OCI-LY7 (cell line): Measurements from ENCODE around the gene ST6GALNAC2. TPM values are rescaled to one million over a fixed set of nuclear protein-coding genes. Genes with fewer than 3 reads are reported as not detected.
"Not testable (repeated sequence)": the region's sequence is repeated elsewhere in the genome, so short reads cannot be mapped to it uniquely, and the experiment has no call there.

Experiments
- BruUV-seq: library from RNA; stranded (reverse); fragments of 400-500 nt; replicated peaks from 2 replicates; lab custom pipeline; 2021; lab: Mats Ljungman, UMichigan
- CTCF ChIA-PET: fragments of 300-600 bp; sonication (Branson Sonifier 250); formaldehyde crosslinking; loops from one replicate; lab custom pipeline; 2022; ENCODE audit warnings: antibody characterized with exemption; ENCODE audit not compliant: unreplicated experiment; lab: Charles Lee
- POLR2A ChIA-PET: fragments of 300-600 bp; sonication (Branson Sonifier 250); formaldehyde crosslinking; loops from one replicate; lab custom pipeline; 2022; ENCODE audit warnings: antibody characterized with exemption; lab: Charles Lee
- DNase-seq: peaks from one replicate; pipeline ENCODE4 v3.0.0-alpha.2; 2015; ENCODE audit warnings: low spot score
- H2AFZ ChIP-seq: fragments of 200-600 bp; sonication (generic), shearing (Covaris generic); 2 replicates; pipeline ENCODE4 v1.6.1; 2014; ENCODE audit warnings: mild to moderate bottlenecking, antibody characterized with exemption, low read length, moderate library complexity
- H3K27ac ChIP-seq: fragments of 200-600 bp; sonication (generic); 2 replicates; pipeline ENCODE4 v1.5.1; 2014; ENCODE audit warnings: mixed run types, low read depth, mild to moderate bottlenecking, moderate library complexity, low read length, inconsistent platforms; ENCODE audit not compliant: poor library complexity, severe bottlenecking
- H3K36me3 ChIP-seq: fragments of 200-600 bp; sonication (generic); 2 replicates; pipeline ENCODE4 v1.6.1; 2014; ENCODE audit warnings: mild to moderate bottlenecking, antibody characterized with exemption, low read length, moderate library complexity, mixed read lengths; ENCODE audit not compliant: insufficient read depth
- H3K4me1 ChIP-seq: fragments of 200-600 bp; sonication (generic); 2 replicates; pipeline ENCODE4 v1.5.1; 2014; ENCODE audit warnings: mild to moderate bottlenecking, low read length; ENCODE audit not compliant: insufficient read depth, poor library complexity, severe bottlenecking
- H3K4me2 ChIP-seq: fragments of 200-600 bp; sonication (generic); 2 replicates; pipeline ENCODE4 v1.6.1; 2014; ENCODE audit warnings: mild to moderate bottlenecking, low read length
- H3K4me3 ChIP-seq: fragments of 200-600 bp; sonication (generic); 2 replicates; pipeline ENCODE4 v1.5.1; 2014; ENCODE audit warnings: mild to moderate bottlenecking, low read depth, low read length; ENCODE audit not compliant: poor library complexity, severe bottlenecking
- H3K79me2 ChIP-seq: fragments of 200-600 bp; sonication (generic); 2 replicates; pipeline ENCODE4 v1.6.1; 2016; ENCODE audit warnings: low read depth, mild to moderate bottlenecking, low read length, moderate library complexity, mixed read lengths; ENCODE audit not compliant: insufficient read depth
- H3K9me2 ChIP-seq: fragments of 200-600 bp; sonication (generic); 2 replicates; pipeline ENCODE4 v1.6.1; 2016; ENCODE audit warnings: mild to moderate bottlenecking, low read length, mixed read lengths; ENCODE audit not compliant: insufficient read depth
- H3K9me3 ChIP-seq: fragments of 200-600 bp; sonication (generic); 2 replicates; pipeline ENCODE4 v1.6.1; 2014; ENCODE audit warnings: mild to moderate bottlenecking, mixed run types, low read length, mixed read lengths
- H4K20me1 ChIP-seq: fragments of 200-600 bp; sonication (generic); 2 replicates; pipeline ENCODE4 v1.6.1; 2014; ENCODE audit warnings: mild to moderate bottlenecking, antibody characterized with exemption, low read length, moderate library complexity, mixed read lengths; ENCODE audit not compliant: insufficient read depth
- CTCF ChIP-seq: fragments of 200-600 bp; sonication (generic); conservative IDR thresholded peaks from 2 replicates; pipeline ENCODE4 v1.5.1; 2014; ENCODE audit warnings: mild to moderate bottlenecking, antibody characterized with exemption, low read length, moderate library complexity, mixed read lengths
- EZH2phosphoT487 ChIP-seq: fragments of 200-600 bp; sonication (generic); IDR thresholded peaks from 2 replicates; pipeline ENCODE4 v1.6.1; 2018; ENCODE audit warnings: low read depth, borderline replicate concordance, mild to moderate bottlenecking, mixed run types, antibody characterized with exemption, low read length, moderate library complexity, mixed read lengths
- intact Hi-C: fragments of 100-400 bp; cut with micrococcal nuclease; formaldehyde crosslinking; loops from one replicate; pipeline ENCODE4 v1.10.0; 2022; ENCODE audit not compliant: unreplicated experiment
- total RNA-seq, 2 experiments: library from RNA; depleted of rRNA in 1 of 2; stranded (reverse); fragments of >200 nt in 1 of 2; shearing (Covaris generic) in 1 of 2; gene quantifications; 2 replicates each; pipeline ENCODE4 v1.2.3, GENCODE V29; 2014 to 2022

ST6GALNAC2 gene
- total RNA-seq, 2 experiments from 2014 or later: not detected

GRCh38 chr17:76528156-76528527, 57.5 kb downstream of the ST6GALNAC2 start:
- ChIA-PET CTCF (interaction anchor here (0.7 to 1.8 kb wide), 9 partner anchors 17 to 254 kb away, joined by 3 to 7 read pairs (median 4); no protein-coding TSS in a partner anchor), POLR2A (interaction anchor here (0.5 to 3.3 kb wide), 14 partner anchors 12 to 873 kb away, joined by 3 to 53 read pairs (median 3); partner anchors contain the start of gene PRCD)
- no peaks in the 10 kb centered on the region for H3K9me3 ChIP-seq
- no peaks in the 10 kb centered on the region for H3K9me2 ChIP-seq
- H3K36me3 ChIP-seq: no peaks in the 10 kb centered on the region
- intact Hi-C loops: loop anchor here (1.0 kb wide), 2 partner anchors 19 to 29 kb away; no protein-coding TSS in a partner anchor
- peak overlapping the region; percentile 94 for H3K27ac ChIP-seq
- H4K20me1 ChIP-seq: no peaks in the 10 kb centered on the region
- peak overlapping the region; percentile 84 for H3K4me2 ChIP-seq
- peak overlapping the region; percentile 68 for H3K4me3 ChIP-seq
- peak overlapping the region; percentile 82 for H2AFZ ChIP-seq
- H3K4me1 ChIP-seq: peaks cover 47% of the 10 kb centered on the region
- BruUV-seq: no TSS peak
- no peaks in the 10 kb centered on the region for H3K79me2 ChIP-seq
- DNase-seq: peak; percentile 93
- TF ChIP-seq EZH2phosphoT487 (no peak), CTCF (no peak)

GRCh38 chr17:76527430-76528111, 58.1 kb downstream of the ST6GALNAC2 start:
- TF ChIP-seq EZH2phosphoT487 (no peak), CTCF (no peak)
- no peaks in the 10 kb centered on the region for H4K20me1 ChIP-seq
- no peaks in the 10 kb centered on the region for H3K9me3 ChIP-seq
- H3K27ac ChIP-seq: peak overlapping the region; percentile 94
- no TSS peak for BruUV-seq
- H3K9me2 ChIP-seq: no peaks in the 10 kb centered on the region
- H3K36me3 ChIP-seq: no peaks in the 10 kb centered on the region
- CTCF ChIA-PET: interaction anchor here (0.7 to 1.8 kb wide), 6 partner anchors 18 to 181 kb away, joined by 3 to 7 read pairs (median 4); no protein-coding TSS in a partner anchor
- H2AFZ ChIP-seq: peak overlapping the region; percentile 84; the same call in 1 of the 2 replicates
- peak overlapping the region; percentile 68 for H3K4me3 ChIP-seq
- peak; percentile 92 for DNase-seq
- POLR2A ChIA-PET: interaction anchor here (0.5 to 3.3 kb wide), 12 partner anchors 13 to 290 kb away, joined by 3 to 53 read pairs (median 3); partner anchors contain the start of gene PRCD
- no peaks in the 10 kb centered on the region for H3K79me2 ChIP-seq
- intact Hi-C loops: loop anchor here (1.0 kb wide), 2 partner anchors 20 to 30 kb away; no protein-coding TSS in a partner anchor
- H3K4me2 ChIP-seq: peak overlapping the region; percentile 84
- peaks cover 52% of the 10 kb centered on the region for H3K4me1 ChIP-seq

- H3K4me1 ChIP-seq: peaks cover 52% of the 10 kb centered on the region
- H3K9me3 ChIP-seq, intact Hi-C loops, H3K79me2 ChIP-seq, H3K36me3 ChIP-seq, H3K9me2 ChIP-seq, H4K20me1 ChIP-seq, DNase-seq, BruUV-seq: not testable (repeated sequence)
- peak overlapping the region; percentile 68 for H3K4me3 ChIP-seq
- peak overlapping the region; percentile 84; the same call in 1 of the 2 replicates for H2AFZ ChIP-seq
- ChIA-PET POLR2A (interaction anchor here (0.9 to 3.3 kb wide), 4 partner anchors 25 to 145 kb away, joined by 3 to 53 read pairs (median 3); no protein-coding TSS in a partner anchor), CTCF (interaction anchor here (1.2 to 1.8 kb wide), 2 partner anchors 31 to 33 kb away, joined by 3 to 7 read pairs; no protein-coding TSS in a partner anchor)
- H3K27ac ChIP-seq: peak overlapping the region; percentile 94
- H3K4me2 ChIP-seq: peak overlapping the region; percentile 84
Measured at GRCh38 chr17:76527016-76527415, 58.6 kb downstream of the ST6GALNAC2 start.

GRCh38 chr17:76525513-76525833, 60.2 kb downstream of the ST6GALNAC2 start:
- H3K4me2 ChIP-seq, H3K27ac ChIP-seq, H3K36me3 ChIP-seq, H2AFZ ChIP-seq, H3K4me3 ChIP-seq, H3K79me2 ChIP-seq, H3K9me2 ChIP-seq, POLR2A ChIA-PET, intact Hi-C loops, CTCF ChIA-PET, H4K20me1 ChIP-seq, DNase-seq, BruUV-seq, H3K9me3 ChIP-seq: not testable (repeated sequence)
- peaks cover 52% of the 10 kb centered on the region for H3K4me1 ChIP-seq
